Caco-2 (cell line): ENCODE results near the gene DENND2C. TPM values are rescaled to one million over a fixed set of nuclear protein-coding genes. Genes with fewer than 3 reads are reported as not detected.

ENCODE experiments used
- BruUV-seq: library from RNA; stranded (reverse); fragments of 400-500 nt; replicated peaks from 2 replicates; lab custom pipeline; 2021; lab: Mats Ljungman, UMichigan
- CTCF ChIA-PET: fragments of 300-600 bp; sonication (Branson Sonifier 250); formaldehyde crosslinking; loops from one replicate; lab custom pipeline; 2022; ENCODE audit warnings: antibody characterized with exemption; lab: Charles Lee
- POLR2A ChIA-PET: fragments of 300-600 bp; sonication (Branson Sonifier 250); formaldehyde crosslinking; loops from one replicate; lab custom pipeline; 2022; ENCODE audit warnings: antibody characterized with exemption; lab: Charles Lee
- DNase-seq, 2 experiments: peaks; one replicate each; pipeline versions ENCODE4 v3.0.0 to v3.0.0-alpha.2; 2020 to 2022
- H3K27me3 ChIP-seq: replicated peaks from 2 replicates; pipeline ENCODE4 v1.6.0; 2011; ENCODE audit warnings: low read length; ENCODE audit not compliant: control insufficient read depth, insufficient read depth
- H3K36me3 ChIP-seq: 2 replicates; pipeline ENCODE4 v1.5.1; 2011; ENCODE audit warnings: low read length; ENCODE audit not compliant: control insufficient read depth, insufficient read depth
- H3K4me1 ChIP-seq: fragments of 250-450 bp; sonication (Bioruptor Pico); 2 replicates; pipeline ENCODE4 v1.5.1; 2020; ENCODE audit warnings: mild to moderate bottlenecking
- H3K4me3 ChIP-seq: 2 replicates; pipeline ENCODE4 v1.5.1; 2011; ENCODE audit warnings: low read depth, mild to moderate bottlenecking, control low read depth, low read length
- H3K9me3 ChIP-seq: fragments of 250-450 bp; sonication (Bioruptor Pico); 2 replicates; pipeline ENCODE4 v1.5.1; 2020; ENCODE audit warnings: mild to moderate bottlenecking, moderate library complexity
- H3K27ac Mint-ChIP-seq: one replicate; pipeline ENCODE4 v1.8.0; 2022; ENCODE audit warnings: mixed read lengths; ENCODE audit not compliant: unreplicated experiment
- H3K27me3 Mint-ChIP-seq: one replicate; pipeline ENCODE4 v1.8.0; 2022; ENCODE audit warnings: mixed read lengths; ENCODE audit not compliant: insufficient read depth, unreplicated experiment
- H3K36me3 Mint-ChIP-seq: one replicate; pipeline ENCODE4 v1.8.0; 2022; ENCODE audit warnings: mild to moderate bottlenecking, mixed read lengths; ENCODE audit not compliant: insufficient read depth, unreplicated experiment
- H3K4me1 Mint-ChIP-seq: one replicate; pipeline ENCODE4 v1.8.0; 2022; ENCODE audit warnings: low read depth, mixed read lengths; ENCODE audit not compliant: unreplicated experiment
- H3K4me3 Mint-ChIP-seq: one replicate; pipeline ENCODE4 v1.8.0; 2022; ENCODE audit warnings: mild to moderate bottlenecking, moderate library complexity, mixed read lengths; ENCODE audit not compliant: unreplicated experiment
- H3K9me3 Mint-ChIP-seq: one replicate; pipeline ENCODE4 v1.8.0; 2022; ENCODE audit warnings: mixed read lengths; ENCODE audit not compliant: unreplicated experiment
- intact Hi-C: fragments of 100-400 bp; cut with micrococcal nuclease; formaldehyde crosslinking; loops from one replicate; pipeline ENCODE4 v1.10.0; 2022; ENCODE audit not compliant: unreplicated experiment
- total RNA-seq: library from RNA; stranded (reverse); gene quantifications from 2 replicates; pipeline ENCODE4 v1.2.3, GENCODE V29; 2022
- TF ChIP-seq, protein P1 (sequence below), 2 experiments: fragments of 200-600 bp in 1 of 2; IDR thresholded peaks; 1 replicate in 1 of 2; 2 replicates in 1 of 2; pipeline versions ENCODE4 v1.5.1 to v1.8.0; 2011 to 2022; ENCODE audit warnings: antibody characterized with exemption in 1 of 2, control low read depth in 1 of 2, inconsistent platforms in 1 of 2, low read depth in 1 of 2, low read length in 1 of 2, mild to moderate bottlenecking in 1 of 2, moderate library complexity in 1 of 2; ENCODE audit not compliant: insufficient read depth in 1 of 2, severe bottlenecking in 1 of 2, unreplicated experiment in 1 of 2

The DENND2C gene
- total RNA-seq, 1 experiment from 2014 or later = 1.1 TPM

DNA sequence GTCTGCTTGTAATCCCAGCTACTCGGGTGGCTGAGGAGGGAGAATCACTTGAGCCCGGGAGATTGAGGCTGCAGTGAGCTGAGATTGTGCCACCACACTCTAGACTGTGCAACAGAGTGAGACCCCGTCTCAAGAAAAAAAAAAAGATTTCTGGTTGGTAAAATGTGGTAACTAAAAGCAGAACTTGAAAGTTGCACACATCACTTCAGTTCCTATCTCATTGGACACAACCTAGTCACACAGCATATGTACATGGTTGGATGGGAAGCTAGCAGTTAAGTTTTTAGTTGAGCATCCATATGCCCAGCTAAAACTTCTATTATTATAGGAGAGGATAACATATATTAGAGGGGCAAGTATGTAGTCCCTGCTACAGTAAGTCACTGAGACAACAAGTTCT is 110.5 kb downstream of the DENND2C start:
- H3K4me3 Mint-ChIP-seq = no peak overlapping the region
- no peak overlapping the region for H3K4me3 ChIP-seq
- intact Hi-C loops = loop anchor here (2.0 to 5.0 kb wide), 2 partner anchors 49 to 212 kb away; partner anchors contain the start of gene TRIM33
- H3K36me3 ChIP-seq = no peaks in the 10 kb centered on the region
- H3K27ac Mint-ChIP-seq = no peak overlapping the region
- ChIA-PET POLR2A (no interaction called here), CTCF (interaction anchor here (0.6 kb wide), 1 partner anchor 15 kb away, joined by 5 read pairs; no protein-coding TSS in a partner anchor)
- no TSS peak for BruUV-seq
- no peaks in the 10 kb centered on the region for H3K27me3 Mint-ChIP-seq
- no peaks in the 10 kb centered on the region for H3K4me1 ChIP-seq
- H3K4me1 Mint-ChIP-seq = peaks cover 6% of the 10 kb centered on the region
- no peaks in the 10 kb centered on the region for H3K9me3 Mint-ChIP-seq
- no peaks in the 10 kb centered on the region for H3K36me3 Mint-ChIP-seq
- no peaks in the 10 kb centered on the region for H3K27me3 ChIP-seq
- no peak for DNase-seq
- TF ChIP-seq, protein P1, sequence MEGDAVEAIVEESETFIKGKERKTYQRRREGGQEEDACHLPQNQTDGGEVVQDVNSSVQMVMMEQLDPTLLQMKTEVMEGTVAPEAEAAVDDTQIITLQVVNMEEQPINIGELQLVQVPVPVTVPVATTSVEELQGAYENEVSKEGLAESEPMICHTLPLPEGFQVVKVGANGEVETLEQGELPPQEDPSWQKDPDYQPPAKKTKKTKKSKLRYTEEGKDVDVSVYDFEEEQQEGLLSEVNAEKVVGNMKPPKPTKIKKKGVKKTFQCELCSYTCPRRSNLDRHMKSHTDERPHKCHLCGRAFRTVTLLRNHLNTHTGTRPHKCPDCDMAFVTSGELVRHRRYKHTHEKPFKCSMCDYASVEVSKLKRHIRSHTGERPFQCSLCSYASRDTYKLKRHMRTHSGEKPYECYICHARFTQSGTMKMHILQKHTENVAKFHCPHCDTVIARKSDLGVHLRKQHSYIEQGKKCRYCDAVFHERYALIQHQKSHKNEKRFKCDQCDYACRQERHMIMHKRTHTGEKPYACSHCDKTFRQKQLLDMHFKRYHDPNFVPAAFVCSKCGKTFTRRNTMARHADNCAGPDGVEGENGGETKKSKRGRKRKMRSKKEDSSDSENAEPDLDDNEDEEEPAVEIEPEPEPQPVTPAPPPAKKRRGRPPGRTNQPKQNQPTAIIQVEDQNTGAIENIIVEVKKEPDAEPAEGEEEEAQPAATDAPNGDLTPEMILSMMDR (IDR thresholded peaks at IDR 0.05; ENCODE audit: insufficient read depth in 1 of 2, low read depth in 1 of 2, low read length in 1 of 2, severe bottlenecking in 1 of 2, unreplicated experiment in 1 of 2) = no peak
- H3K9me3 ChIP-seq = no peaks in the 10 kb centered on the region

DNA sequence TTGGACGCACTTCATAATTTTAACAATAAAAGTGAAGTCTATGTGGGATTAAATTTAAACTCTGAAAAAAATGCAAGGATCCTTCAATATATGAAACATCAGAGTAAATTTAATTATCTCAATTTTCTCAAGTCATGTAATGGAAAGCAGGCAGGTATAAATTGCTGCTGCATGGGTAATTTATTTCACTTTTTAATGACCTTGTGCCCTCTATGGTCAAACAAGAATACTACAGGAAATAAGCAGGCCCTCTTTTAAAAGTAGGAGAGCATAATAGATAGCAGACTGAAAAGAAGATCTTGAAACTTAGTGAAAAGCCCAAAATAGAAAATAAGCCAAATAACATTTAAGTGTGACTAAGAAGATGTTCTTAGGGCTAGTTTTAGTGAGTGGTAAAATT is 111.3 kb downstream of the DENND2C start:
- Mint-ChIP-seq H3K27me3 (no peaks in the 10 kb centered on the region), H3K4me1 (peaks cover 6% of the 10 kb centered on the region), H3K27ac (no peak overlapping the region), H3K9me3 (no peaks in the 10 kb centered on the region), H3K36me3 (no peaks in the 10 kb centered on the region), H3K4me3 (no peak overlapping the region)
- POLR2A ChIA-PET = no interaction called here
- H3K27me3 ChIP-seq = no peaks in the 10 kb centered on the region
- H3K4me1 ChIP-seq = no peaks in the 10 kb centered on the region
- TF ChIP-seq, protein P1 (IDR thresholded peaks at IDR 0.05; ENCODE audit: insufficient read depth in 1 of 2, low read depth in 1 of 2, low read length in 1 of 2, severe bottlenecking in 1 of 2, unreplicated experiment in 1 of 2) = peak in 1 of 2 experiments; percentile 21
- no TSS peak for BruUV-seq
- no peak overlapping the region for H3K4me3 ChIP-seq
- no peak for DNase-seq
- intact Hi-C loops = loop anchor here (2.0 to 5.0 kb wide), 2 partner anchors 48 to 211 kb away; partner anchors contain the start of gene TRIM33
- CTCF ChIA-PET = interaction anchor here (0.6 kb wide), 1 partner anchor 15 kb away, joined by 5 read pairs; no protein-coding TSS in a partner anchor
- no peaks in the 10 kb centered on the region for H3K9me3 ChIP-seq
- H3K36me3 ChIP-seq = no peaks in the 10 kb centered on the region

DNA sequence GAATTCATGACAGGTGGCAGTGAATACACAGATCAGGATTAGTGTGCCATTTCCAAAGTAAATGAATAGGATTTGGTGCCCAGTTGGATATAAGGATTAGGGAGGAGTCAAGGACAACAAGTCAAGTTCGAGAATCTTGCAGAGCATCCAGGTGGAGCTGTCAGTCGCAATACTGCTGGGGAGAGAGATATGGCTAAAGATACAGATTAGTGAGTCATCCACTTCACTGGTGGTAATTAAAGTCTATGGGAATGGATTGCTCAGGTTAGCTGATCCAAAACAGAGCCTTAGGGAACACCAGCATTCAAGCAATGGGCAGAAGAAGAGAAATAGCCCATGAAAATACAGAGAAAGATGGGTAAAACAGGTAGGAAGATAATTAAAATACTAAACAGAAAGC is 115.3 kb downstream of the DENND2C start:
- BruUV-seq = no TSS peak
- Histone ChIP-seq H3K4me1 (0 out of 2 replicates have a peak, but pooled peaks cover 6% of the 10 kb centered on the region), H3K9me3 (no peaks in the 10 kb centered on the region), H3K27me3 (no peaks in the 10 kb centered on the region), H3K36me3 (no peaks in the 10 kb centered on the region), H3K4me3 (no peak overlapping the region)
- intact Hi-C loops = no loop called here
- H3K27me3 Mint-ChIP-seq = no peaks in the 10 kb centered on the region
- H3K9me3 Mint-ChIP-seq = no peaks in the 10 kb centered on the region
- H3K4me3 Mint-ChIP-seq = no peak overlapping the region
- TF ChIP-seq, protein P1 (IDR thresholded peaks at IDR 0.05; ENCODE audit: insufficient read depth in 1 of 2, low read depth in 1 of 2, low read length in 1 of 2, severe bottlenecking in 1 of 2, unreplicated experiment in 1 of 2) = no peak
- H3K27ac Mint-ChIP-seq = no peak overlapping the region
- no peaks in the 10 kb centered on the region for H3K36me3 Mint-ChIP-seq
- ChIA-PET POLR2A (no interaction called here), CTCF (interaction anchor here (1.0 kb wide), 1 partner anchor 402 kb away, joined by 3 read pairs; no protein-coding TSS in a partner anchor)
- peaks cover 6% of the 10 kb centered on the region for H3K4me1 Mint-ChIP-seq
- no peak for DNase-seq
